Measurements from ENCODE around the gene EIF3L.
"Not testable (repeated sequence)": the region's sequence is repeated elsewhere in the genome, so short reads cannot be mapped to it uniquely, and the experiment has no call there.

EIF3L gene

GRCh38 chr22:37849089-37849751 lies at the start of gene EIF3L:
TSS of gene EIF3L (plus strand) at chr22:37849419. CDS start at chr22:37849450, 31 bp downstream.
- DNase-seq (ENCODE audit: low read depth): peak; percentile 78

- DNase-seq (ENCODE audit: low read depth): not testable (repeated sequence)
These were observed 49.2 kb upstream of the EIF3L start for GRCh38 chr22:37799979-37800378.

- DNase-seq (ENCODE audit: low read depth): no peak
These were observed 47.3 kb upstream of the EIF3L start for GRCh38 chr22:37801946-37802309.

GRCh38 chr22:37802310-37803194 lies 46.7 kb upstream of the EIF3L start:
- no peak for DNase-seq (ENCODE audit: low read depth)

DNA sequence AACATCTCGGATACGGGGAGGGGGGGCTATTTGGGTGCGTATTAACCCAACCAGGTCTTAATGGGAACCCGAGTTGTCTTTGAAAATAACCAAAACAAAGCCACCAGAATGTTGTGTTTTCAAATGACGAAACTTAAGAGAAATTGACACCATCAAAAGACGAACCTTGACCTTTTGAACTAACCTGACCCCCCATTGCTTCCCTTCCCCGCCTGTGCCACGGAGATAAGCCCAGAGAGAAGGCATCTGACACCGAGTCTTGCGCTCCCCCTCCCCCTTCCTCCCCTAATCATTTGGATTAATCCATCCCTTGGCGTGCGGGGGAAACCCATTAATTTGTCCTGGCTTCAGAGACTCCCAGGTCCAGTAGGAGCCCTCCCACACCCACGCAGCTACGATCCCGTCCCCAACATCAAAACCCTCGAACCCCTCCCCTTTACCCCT lies 46.0 kb upstream of the EIF3L start:
- DNase-seq (ENCODE audit: low read depth): no peak

DNA sequence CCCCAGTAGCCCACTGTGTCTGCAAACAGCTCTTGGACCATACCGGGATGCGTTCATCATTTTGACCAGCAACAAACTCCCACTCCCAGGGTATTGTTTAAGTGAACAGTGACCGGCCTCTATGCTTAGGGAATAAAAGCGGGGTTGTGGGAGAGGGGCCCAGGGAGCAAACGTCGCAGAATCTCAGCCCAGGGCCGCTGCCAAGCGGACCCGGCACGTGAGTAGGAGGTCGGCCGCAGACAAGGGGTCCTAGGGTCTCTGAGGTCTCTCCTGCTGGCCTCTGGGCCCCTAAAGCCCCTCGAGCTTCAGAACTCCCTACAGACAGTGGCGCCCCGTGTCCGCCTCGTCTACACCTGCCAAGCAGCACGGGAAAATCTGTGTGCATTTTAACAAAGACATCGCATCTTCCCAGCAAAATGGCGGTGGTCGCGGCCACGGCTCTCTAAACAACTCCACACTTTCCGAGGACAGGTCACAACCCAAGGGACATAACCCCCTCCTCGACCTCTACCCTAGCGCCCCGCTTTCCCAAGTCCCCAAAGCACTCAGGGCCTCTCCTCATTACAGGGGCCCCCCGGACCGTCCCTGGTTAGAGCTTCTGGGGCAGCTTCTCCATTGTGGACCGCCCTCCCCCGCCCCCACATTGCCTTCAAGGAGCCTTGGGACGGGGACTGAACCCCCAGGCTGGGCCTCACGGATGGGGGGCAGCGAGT lies 45.4 kb upstream of the EIF3L start:
- no peak for DNase-seq (ENCODE audit: low read depth)

DNA sequence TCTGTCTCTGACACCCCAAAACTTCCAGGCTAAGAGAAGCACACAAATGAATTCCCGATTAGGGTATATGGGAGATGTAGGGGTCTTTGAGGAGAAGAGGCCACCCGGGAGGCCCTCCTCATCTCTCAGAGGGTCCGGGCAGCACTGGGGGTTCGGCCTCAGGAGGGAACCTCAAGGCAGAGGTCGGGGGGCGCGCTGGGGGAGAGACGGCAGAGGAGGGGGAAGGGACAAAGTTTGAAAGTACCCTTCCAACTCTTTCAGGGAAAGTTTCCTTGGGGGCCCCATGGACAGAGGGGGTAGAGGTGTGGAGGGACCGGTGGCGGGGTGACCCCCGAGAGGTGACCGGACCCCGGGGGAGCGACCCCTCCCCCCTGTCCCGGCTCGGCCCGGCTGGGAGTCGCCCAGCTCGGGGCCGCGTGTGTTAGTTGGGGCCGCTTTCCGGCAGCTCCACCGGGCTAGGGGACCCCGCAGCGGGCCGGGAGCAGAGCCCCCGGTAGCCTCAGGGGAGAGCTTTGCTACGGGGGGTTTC lies 44.8 kb upstream of the EIF3L start:
- DNase-seq (ENCODE audit: low read depth): no peak

DNA sequence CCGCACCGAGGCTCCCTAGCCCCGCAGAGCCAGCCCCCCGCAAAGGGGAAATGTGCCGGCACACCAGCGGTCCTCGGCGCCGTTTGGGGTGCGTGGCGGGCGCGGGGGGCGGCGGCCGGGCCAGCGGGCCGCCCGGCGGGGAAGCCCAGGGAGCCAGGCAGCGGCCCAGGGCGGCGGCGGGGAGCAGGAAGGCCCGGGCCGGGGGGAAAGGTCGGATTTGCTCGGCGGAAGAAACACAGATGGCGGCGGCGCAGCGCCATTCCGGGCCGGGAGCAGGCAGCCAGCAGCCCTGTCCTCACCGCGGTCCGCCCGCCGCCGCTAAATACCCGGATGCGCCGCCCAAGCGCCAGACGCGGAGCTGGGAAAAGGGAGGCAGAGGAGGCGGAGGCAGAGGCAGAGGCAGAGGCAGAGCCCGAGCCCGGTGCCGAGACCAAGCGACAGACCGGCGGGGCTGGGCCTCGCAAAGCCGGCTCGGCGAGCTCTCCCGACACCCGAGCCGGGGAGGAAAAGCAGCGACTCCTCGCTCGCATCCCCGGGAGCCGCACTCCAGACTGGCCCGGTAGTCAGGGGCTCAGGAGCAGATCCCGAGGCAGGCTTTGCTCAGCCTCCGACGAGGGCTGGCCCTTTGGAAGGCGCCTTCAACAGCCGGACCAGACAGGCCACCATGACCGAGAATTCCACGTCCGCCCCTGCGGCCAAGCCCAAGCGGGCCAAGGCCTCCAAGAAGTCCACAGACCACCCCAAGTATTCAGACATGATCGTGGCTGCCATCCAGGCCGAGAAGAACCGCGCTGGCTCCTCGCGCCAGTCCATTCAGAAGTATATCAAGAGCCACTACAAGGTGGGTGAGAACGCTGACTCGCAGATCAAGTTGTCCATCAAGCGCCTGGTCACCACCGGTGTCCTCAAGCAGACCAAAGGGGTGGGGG lies 44.1 kb upstream of the EIF3L start:
- DNase-seq (ENCODE audit: low read depth): peak; percentile 52

- no peak for DNase-seq (ENCODE audit: low read depth)
These were observed 43.4 kb upstream of the EIF3L start for GRCh38 chr22:37805810-37806277.

- DNase-seq (ENCODE audit: low read depth): no peak
These were observed 42.5 kb upstream of the EIF3L start for GRCh38 chr22:37806409-37807333.

DNA sequence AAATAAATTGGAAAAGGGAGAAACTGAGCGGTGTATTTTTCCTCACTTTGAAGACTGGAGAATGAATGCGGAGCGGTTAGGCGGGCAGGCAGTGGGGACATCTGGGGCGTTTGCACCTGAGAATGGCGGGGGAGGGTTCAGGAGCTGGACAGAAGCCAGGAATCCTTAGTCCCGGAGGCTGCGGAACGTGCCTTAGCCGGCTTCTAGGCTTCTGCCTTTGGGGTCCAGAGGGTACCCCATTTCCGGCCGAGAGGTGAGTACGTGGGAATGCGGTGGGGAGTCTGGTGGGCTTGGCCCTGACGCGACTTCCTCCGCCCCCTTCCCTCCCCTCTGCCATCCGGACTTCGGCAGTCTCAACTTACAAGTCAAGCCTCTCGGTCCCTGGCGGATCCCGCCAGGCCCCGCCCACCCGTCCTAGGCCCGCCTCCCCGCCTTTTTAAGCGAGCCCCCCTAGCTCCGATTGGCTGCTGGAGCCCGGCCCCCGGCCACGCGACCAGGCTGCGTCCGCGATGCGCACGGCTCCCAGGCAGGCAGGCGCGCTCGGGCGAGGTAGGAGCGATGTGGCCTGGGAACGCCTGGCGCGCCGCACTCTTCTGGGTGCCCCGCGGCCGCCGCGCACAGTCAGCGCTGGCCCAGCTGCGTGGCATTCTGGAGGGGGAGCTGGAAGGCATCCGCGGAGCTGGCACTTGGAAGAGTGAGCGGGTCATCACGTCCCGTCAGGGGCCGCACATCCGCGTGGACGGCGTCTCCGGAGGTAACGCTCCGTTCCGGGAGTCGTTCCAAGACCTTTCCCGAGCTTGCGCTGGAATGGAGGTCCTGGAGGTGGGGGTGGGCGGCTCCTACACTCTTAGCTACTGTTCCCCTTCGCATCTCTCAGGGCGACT lies 41.6 kb upstream of the EIF3L start, which contains the start of gene GCAT:
Gene GCAT (plus strand): TSS at position 525 of the 884 bp plus-strand sequence. CDS start 34 bp downstream, at position 559.
- peak; percentile 82 for DNase-seq (ENCODE audit: low read depth)

DNA sequence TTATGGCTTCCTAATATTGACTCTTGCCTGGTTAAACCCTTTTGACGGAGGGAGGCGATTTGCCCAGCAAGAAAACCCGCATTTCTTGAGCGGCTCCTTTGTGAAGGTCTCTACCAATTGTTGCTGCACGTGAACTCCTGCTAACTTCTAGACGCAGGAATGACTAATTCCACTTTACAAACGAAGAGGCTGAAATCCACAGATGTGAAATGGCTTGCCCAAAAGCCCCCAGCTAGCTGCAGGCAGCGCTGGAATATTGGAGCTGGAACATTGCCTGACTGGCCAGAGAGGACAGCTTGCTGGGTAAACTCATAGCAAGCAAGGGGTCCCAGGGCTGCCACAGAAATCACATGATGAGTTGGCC lies 40.9 kb upstream of the EIF3L start:
- no peak for DNase-seq (ENCODE audit: low read depth)

GRCh38 chr22:37809672-37810333 lies 39.4 kb upstream of the EIF3L start:
- DNase-seq (ENCODE audit: low read depth): no peak

- DNase-seq (ENCODE audit: low read depth): no peak
These were observed 37.4 kb upstream of the EIF3L start for GRCh38 chr22:37811867-37812266.

- DNase-seq (ENCODE audit: low read depth): no peak
These were observed 36.1 kb upstream of the EIF3L start for GRCh38 chr22:37812869-37813678.

DNA sequence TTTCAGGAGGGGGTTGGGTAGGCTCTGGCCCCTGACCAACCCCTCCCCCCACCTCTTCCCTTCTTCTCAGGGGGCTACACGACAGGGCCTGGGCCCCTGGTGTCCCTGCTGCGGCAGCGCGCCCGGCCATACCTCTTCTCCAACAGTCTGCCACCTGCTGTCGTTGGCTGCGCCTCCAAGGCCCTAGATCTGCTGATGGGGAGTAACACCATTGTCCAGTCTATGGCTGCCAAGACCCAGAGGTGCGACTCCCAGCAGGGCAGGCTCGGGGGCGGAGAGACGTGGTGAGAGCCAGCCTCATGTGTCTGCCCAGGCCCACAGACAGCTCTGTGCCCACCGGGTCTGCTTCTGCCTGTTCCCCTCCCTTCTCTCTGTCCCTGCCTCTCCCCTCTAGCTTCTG lies 33.6 kb upstream of the EIF3L start:
- DNase-seq (ENCODE audit: low read depth): no peak

- DNase-seq (ENCODE audit: low read depth): no peak
These were observed 32.6 kb upstream of the EIF3L start for GRCh38 chr22:37816543-37817180.

Data from stimulated activated CD4-positive, alpha-beta T cell treated with anti-CD3 and anti-CD28 coated beads, Interleukin-2, amount 100 ng/mL, for 4 hours (primary cell).